Fibroblast of skin of right biceps (primary cell): ENCODE measurements around the gene RARRES1.

Experiments used
- DNase-seq: peaks from one replicate; pipeline ENCODE4 v3.0.0-alpha.2; 2013

The RARRES1 gene

GRCh38 chr3:158763421-158763820 is 31.2 kb upstream of the RARRES1 start:
- no peak for DNase-seq

GRCh38 chr3:158762701-158763100 is 30.4 kb upstream of the RARRES1 start:
- DNase-seq = no peak

GRCh38 chr3:158761350-158761749 is 29.1 kb upstream of the RARRES1 start:
- no peak for DNase-seq

GRCh38 chr3:158755421-158755820 is 23.2 kb upstream of the RARRES1 start:
- DNase-seq = no peak

- DNase-seq = no peak
These were observed 21.6 kb upstream of the RARRES1 start for GRCh38 chr3:158753854-158754253.

- no peak for DNase-seq
These were observed 19.1 kb upstream of the RARRES1 start for GRCh38 chr3:158751316-158751715.

GRCh38 chr3:158750016-158750415 is 17.8 kb upstream of the RARRES1 start:
- DNase-seq = no peak

GRCh38 chr3:158749526-158749925 is 17.3 kb upstream of the RARRES1 start:
- no peak for DNase-seq

GRCh38 chr3:158748237-158748828 is 16.1 kb upstream of the RARRES1 start:
- peak; percentile 67 for DNase-seq

- no peak for DNase-seq
These were observed 15.2 kb upstream of the RARRES1 start for GRCh38 chr3:158747417-158747816.

- no peak for DNase-seq
These were observed 13.3 kb upstream of the RARRES1 start for GRCh38 chr3:158745551-158745950.

- DNase-seq = no peak
These were observed 12.5 kb upstream of the RARRES1 start for GRCh38 chr3:158744567-158745288.

- no peak for DNase-seq
These were observed 11.7 kb upstream of the RARRES1 start for GRCh38 chr3:158743664-158744566.

GRCh38 chr3:158742871-158743663 is 10.8 kb upstream of the RARRES1 start:
- DNase-seq = peak; percentile 81

- DNase-seq = no peak
These were observed 7.4 kb upstream of the RARRES1 start for GRCh38 chr3:158739661-158740060.

- no peak for DNase-seq
These were observed 6.8 kb upstream of the RARRES1 start for GRCh38 chr3:158739078-158739477.

GRCh38 chr3:158738653-158739052 is 6.4 kb upstream of the RARRES1 start:
- no peak for DNase-seq

- DNase-seq = no peak
These were observed 5.8 kb upstream of the RARRES1 start for GRCh38 chr3:158737976-158738615.

- DNase-seq = no peak
These were observed 5.2 kb upstream of the RARRES1 start for GRCh38 chr3:158737410-158737809.

GRCh38 chr3:158735296-158736033 is 3.2 kb upstream of the RARRES1 start:
- no peak for DNase-seq

- DNase-seq = no peak
These were observed 1.4 kb upstream of the RARRES1 start for GRCh38 chr3:158733656-158734055.

GRCh38 chr3:158732856-158733200 is 571 bp upstream of the RARRES1 start:
- DNase-seq = no peak
